Right atrium auricular region (tissue), 2 donors: ENCODE measurements around the gene LRP1B. TPM values are rescaled to one million over a fixed set of nuclear protein-coding genes. Genes with fewer than 3 reads are reported as not detected.

Source experiments
- DNase-seq: peaks from one replicate; pipeline ENCODE4 v3.0.0-alpha.2; 2019; ENCODE audit warnings: low spot score
- H3K27ac ChIP-seq, 2 donors: fragments of 200-600 bp; sonication (generic); 1 replicate in 1 of 2; 2 replicates in 1 of 2; pipeline ENCODE4 v1.5.1; 2016 to 2019
- H3K27me3 ChIP-seq, 2 donors: fragments of 200-600 bp; sonication (generic); one replicate each; pipeline versions ENCODE4 v1.5.1 to v1.6.0; 2017 to 2019
- H3K36me3 ChIP-seq: fragments of 200-600 bp; sonication (generic); one replicate; pipeline ENCODE4 v1.5.1; 2016
- H3K4me1 ChIP-seq, 2 donors: fragments of 200-600 bp; sonication (generic); one replicate each; pipeline versions ENCODE4 v1.5.1 to v1.6.0; 2017 to 2019
- H3K4me3 ChIP-seq, 2 donors: fragments of 200-600 bp; sonication (generic); 1 replicate in 1 of 2; 2 replicates in 1 of 2; pipeline ENCODE4 v1.5.1; 2017 to 2019; ENCODE audit warnings: mild to moderate bottlenecking in 1 of 2, moderate library complexity in 1 of 2
- H3K9me3 ChIP-seq, 2 donors: fragments of 200-600 bp; sonication (generic); one replicate each; pipeline ENCODE4 v1.5.1; 2019
- CTCF ChIP-seq, 2 donors: fragments of 200-600 bp; sonication (generic); IDR thresholded peaks; one replicate each; pipeline ENCODE4 v1.5.1; 2019; ENCODE audit warnings: antibody characterized with exemption in 2 of 2
- total RNA-seq, 2 donors: library from RNA; depleted of rRNA; stranded (reverse); fragments of >200 nt; gene quantifications; one replicate each; pipeline ENCODE4 v1.1.0, GENCODE V29; 2016

Gene LRP1B
- total RNA-seq, 2 donors from 2014 or later, result 0.44 to 0.47 TPM

GRCh38 chr2:141782574-141782973 lies 348.2 kb downstream of the LRP1B start:
- Histone ChIP-seq H3K27me3 (no peaks in the 10 kb centered on the region), H3K27ac (no peak overlapping the region), H3K36me3 (no peaks in the 10 kb centered on the region), H3K9me3 (no peaks in the 10 kb centered on the region), H3K4me3 (no peak overlapping the region), H3K4me1 (no peaks in the 10 kb centered on the region)
- DNase-seq, result no peak
- TF ChIP-seq CTCF (IDR thresholded peaks at IDR 0.05), result no peak

- DNase-seq, result no peak
- H3K27ac ChIP-seq, result no peak overlapping the region
These were observed 352.4 kb downstream of the LRP1B start for GRCh38 chr2:141778315-141778835.

GRCh38 chr2:141770530-141770929 lies 360.3 kb downstream of the LRP1B start:
- H3K27ac ChIP-seq, result no peak overlapping the region
- no peak overlapping the region for H3K4me3 ChIP-seq
- H3K9me3 ChIP-seq, result no peaks in the 10 kb centered on the region
- TF ChIP-seq CTCF (IDR thresholded peaks at IDR 0.05), result no peak
- no peak for DNase-seq
- no peaks in the 10 kb centered on the region for H3K27me3 ChIP-seq
- no peaks in the 10 kb centered on the region for H3K36me3 ChIP-seq
- H3K4me1 ChIP-seq, result no peaks in the 10 kb centered on the region

More at GRCh38 chr2:141778315-141778835, 352.4 kb downstream of the LRP1B start:
- no peak overlapping the region for H3K4me3 ChIP-seq
- no peaks in the 10 kb centered on the region for H3K9me3 ChIP-seq
- no peak for TF ChIP-seq CTCF (IDR thresholded peaks at IDR 0.05)
- no peaks in the 10 kb centered on the region for H3K27me3 ChIP-seq
- H3K4me1 ChIP-seq, result no peaks in the 10 kb centered on the region
- H3K36me3 ChIP-seq, result no peaks in the 10 kb centered on the region

GRCh38 chr2:141767691-141768090 lies 363.1 kb downstream of the LRP1B start:
- DNase-seq, result no peak
- H3K27me3 ChIP-seq, result no peaks in the 10 kb centered on the region
- no peak overlapping the region for H3K27ac ChIP-seq
- no peak for TF ChIP-seq CTCF (IDR thresholded peaks at IDR 0.05)
- no peaks in the 10 kb centered on the region for H3K36me3 ChIP-seq
- no peaks in the 10 kb centered on the region for H3K4me1 ChIP-seq
- H3K4me3 ChIP-seq, result no peak overlapping the region
- no peaks in the 10 kb centered on the region for H3K9me3 ChIP-seq

GRCh38 chr2:141767051-141767450 lies 363.8 kb downstream of the LRP1B start:
- Histone ChIP-seq H3K4me1 (no peaks in the 10 kb centered on the region), H3K4me3 (no peak overlapping the region), H3K27me3 (no peaks in the 10 kb centered on the region), H3K36me3 (no peaks in the 10 kb centered on the region), H3K27ac (no peak overlapping the region), H3K9me3 (no peaks in the 10 kb centered on the region)
- TF ChIP-seq CTCF (IDR thresholded peaks at IDR 0.05), result no peak
- no peak for DNase-seq

GRCh38 chr2:141766225-141766624 lies 364.6 kb downstream of the LRP1B start:
- Histone ChIP-seq H3K9me3 (no peaks in the 10 kb centered on the region), H3K4me1 (no peaks in the 10 kb centered on the region), H3K27me3 (no peaks in the 10 kb centered on the region), H3K27ac (no peak overlapping the region), H3K4me3 (no peak overlapping the region), H3K36me3 (no peaks in the 10 kb centered on the region)
- no peak for DNase-seq
- no peak for TF ChIP-seq CTCF (IDR thresholded peaks at IDR 0.05)
